GM18517 (cell line): Measurements from ENCODE around the gene FAM124B.

Source experiments
- ATAC-seq: cut with Tn5 transposase; IDR thresholded peaks from one replicate; pipeline ENCODE4 v1.9.1; 2021; ENCODE audit warnings: mild to moderate bottlenecking, moderate library complexity; ENCODE audit not compliant: unreplicated experiment

Gene FAM124B

DNA sequence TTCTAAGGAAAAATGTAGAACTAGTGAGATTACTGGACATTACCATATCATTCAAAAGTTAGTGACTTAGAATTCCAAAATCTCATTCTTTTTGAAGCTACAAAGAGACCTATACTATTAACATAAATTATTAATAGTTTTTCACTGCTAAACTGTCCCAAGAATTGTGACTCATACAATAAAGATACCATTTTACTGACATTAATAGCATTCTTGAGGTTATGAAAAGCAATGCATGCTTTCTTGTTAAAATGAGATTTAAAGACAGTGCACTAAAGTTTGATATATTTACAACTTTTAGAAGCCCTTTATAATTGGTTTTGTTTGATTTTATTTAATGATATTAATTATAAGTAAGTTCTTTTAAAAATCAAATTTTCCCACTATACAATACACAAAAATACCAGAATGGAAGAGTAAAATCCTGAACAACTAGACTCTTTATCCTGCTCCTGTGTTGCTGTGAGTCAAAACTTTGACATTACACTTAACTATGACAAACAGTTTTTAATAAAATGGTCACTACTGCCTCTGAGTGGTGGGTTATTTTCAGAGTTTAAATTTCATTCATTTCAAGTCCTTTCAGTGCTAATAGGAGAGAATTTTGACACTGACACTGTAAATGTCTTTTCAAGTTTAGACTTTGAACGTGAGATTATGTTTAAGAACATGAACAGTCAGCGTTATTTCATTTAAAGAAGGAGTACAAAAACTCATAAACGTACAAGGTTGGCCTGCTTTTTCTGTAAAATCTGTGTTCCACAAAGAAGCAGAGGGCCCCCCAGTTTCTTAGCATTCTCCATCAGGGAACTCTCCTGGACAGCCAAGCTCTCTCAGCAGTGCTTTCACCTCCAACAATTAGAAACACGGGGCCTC lies 54.5 kb downstream of the FAM124B start:
- ATAC-seq, result no peak

DNA sequence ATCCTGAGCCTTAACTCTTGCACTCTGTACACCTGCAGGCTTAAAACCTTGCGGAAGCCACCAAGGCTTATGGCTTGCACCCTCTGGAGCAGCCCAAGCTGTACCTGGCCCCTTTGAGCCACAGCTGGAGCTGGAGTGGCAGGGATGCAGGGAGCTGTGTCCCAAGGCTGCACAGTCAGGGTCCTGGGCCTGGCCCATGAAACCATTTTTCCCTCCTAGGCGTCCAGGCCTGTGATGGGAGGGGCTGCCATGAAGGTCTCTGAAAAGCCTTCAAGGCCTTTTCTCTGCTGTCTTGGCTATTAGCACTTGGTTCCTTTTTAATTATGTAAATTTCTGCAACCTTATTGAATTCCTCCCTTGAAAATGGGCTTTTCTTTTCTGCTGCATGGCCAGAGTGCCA lies 56.4 kb downstream of the FAM124B start:
- no peak for ATAC-seq

DNA sequence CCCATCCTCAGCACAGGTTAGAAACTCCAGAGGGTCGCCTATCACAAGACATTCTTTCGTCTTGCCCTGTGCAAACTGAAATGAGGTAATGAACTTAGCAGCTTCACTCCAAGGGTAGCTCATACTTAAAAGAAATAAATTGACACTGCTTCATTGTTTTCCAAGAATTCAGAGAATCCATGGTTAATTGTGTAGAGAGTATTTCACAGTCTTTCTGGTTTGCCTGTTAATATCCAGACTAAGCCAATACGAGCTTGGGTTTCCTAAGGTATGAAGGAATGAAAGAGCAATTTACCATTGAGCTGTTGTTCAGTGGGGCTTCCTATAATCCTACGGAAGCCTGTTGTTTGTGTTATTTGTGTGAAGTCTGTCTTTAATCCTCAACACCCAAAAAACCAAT lies 58.7 kb downstream of the FAM124B start:
- ATAC-seq, result no peak

DNA sequence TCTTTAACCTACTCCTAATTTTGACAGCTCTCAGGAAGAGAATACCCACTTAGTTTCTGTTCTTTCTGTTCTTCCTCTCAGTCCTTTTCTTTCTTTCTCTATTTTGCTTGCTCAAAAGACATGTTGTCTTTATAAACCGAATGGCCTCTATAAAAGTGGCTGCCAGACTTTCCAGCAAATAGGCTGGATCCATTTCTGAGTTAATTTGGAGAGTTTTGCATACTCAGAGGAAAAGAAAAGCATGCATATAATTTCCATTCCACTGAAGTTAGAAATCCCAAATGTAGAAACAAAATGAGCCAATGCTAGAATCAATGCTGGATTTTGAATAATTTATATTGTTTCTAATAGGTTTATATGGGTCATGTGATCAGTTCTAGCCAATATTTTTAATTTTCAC lies 65.9 kb downstream of the FAM124B start:
- ATAC-seq, result no peak

DNA sequence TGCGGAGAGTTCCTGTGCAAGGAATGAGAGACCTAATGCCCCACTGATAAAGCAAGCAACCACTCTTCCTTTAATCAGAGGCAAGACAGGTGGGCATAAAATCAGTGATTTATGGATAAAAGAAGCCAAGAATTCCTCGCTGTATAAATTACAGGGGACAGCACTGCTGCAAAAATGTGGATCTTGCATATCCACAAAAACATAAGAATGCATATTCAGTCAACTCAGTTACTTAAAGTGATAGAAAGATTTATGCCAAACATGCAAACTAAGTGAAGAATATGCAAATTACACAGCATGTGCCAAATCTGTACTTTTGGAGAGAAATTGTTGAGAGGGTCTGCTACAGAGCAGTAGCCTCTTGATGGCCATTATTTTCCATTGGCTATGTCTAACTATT lies 67.2 kb downstream of the FAM124B start:
- no peak for ATAC-seq

DNA sequence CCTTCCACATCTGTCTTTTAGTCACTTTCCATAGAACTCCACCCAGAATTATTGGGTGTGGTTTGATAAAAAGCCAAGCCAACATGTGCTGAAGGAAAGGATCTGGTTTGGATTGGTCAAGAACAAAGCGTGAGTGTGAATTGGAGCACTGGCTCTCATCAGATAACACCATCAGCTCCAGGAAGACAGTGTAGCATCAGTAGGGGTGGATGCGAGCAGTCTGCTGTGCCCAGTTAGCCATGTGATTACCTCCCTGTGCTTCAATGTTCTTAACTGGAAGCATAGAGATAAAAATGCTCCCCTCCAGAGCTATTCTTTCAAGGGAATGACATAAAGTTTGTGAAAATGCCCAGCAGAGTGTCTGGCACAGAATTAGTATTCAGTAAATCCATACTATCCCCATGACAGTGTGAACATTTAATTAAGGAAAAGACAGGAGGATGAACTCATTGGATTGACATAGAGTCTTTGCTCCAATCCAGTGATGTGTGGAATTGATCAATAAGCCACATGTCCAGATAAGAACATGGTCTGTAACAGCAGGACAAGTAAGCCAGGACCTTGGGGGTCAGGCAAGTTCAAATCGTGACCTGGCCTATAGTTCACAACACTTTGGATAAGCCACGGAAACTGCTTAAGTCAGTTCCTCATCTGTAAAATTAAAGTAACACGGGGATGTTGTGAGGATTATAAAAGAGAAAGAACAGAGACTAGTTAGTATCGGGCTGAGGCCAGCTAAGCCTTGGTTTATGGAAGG lies 68.0 kb downstream of the FAM124B start:
- ATAC-seq, result no peak

DNA sequence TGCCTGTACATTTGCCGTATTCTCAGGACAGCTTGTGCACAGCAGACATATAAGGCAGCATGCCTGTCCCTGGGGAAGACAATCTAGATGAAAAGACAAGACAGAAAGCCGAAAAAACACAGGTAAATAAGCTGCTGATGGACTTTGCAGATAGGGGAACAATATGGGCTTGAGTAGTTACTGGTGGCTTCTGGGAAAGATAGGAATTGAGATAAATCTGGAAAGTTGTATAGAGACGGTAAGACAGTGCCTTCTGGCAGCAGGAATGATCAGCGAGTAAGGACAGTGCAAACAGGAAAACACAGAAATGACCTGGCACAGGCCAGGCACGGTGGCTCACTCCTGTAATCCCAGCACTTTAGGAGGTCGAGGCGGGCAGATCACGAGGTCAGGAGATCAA lies 70.2 kb downstream of the FAM124B start:
- ATAC-seq, result no peak

DNA sequence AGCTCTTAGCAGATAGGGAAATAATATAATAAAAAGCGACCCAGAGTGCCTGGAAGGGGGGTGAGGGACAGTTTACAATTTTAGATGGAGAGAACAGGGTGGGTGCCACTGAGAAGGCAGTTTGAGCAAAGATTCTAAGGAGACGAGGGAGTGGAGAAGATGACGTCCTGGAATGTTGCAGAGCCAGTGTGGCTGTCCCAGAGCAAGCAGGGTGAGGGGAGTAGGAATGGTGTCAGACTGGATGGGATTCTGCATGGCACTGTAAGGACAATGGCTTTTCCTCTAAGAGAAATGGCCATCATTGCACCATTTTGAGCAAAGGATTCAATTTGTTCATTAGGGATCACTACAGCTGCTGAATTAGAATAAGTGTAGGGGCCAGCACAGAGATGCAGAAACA lies 73.1 kb downstream of the FAM124B start:
- ATAC-seq, result no peak
